ENCODE measurements around the gene SPATC1L. TPM values are rescaled to one million over a fixed set of nuclear protein-coding genes. Genes with fewer than 3 reads are reported as not detected.

Gene SPATC1L
- total RNA-seq, 1 experiment from 2014 or later, result 17.2 TPM

- DNase-seq (ENCODE audit: low read depth), result no peak
These were observed 22.3 kb downstream of the SPATC1L start for GRCh38 chr21:46161633-46162592.

- no peak for DNase-seq (ENCODE audit: low read depth)
These were observed 23.2 kb downstream of the SPATC1L start for GRCh38 chr21:46160907-46161632.

GRCh38 chr21:46160657-46160906, 23.7 kb downstream of the SPATC1L start:
- no peak for DNase-seq (ENCODE audit: low read depth)

GRCh38 chr21:46159841-46160656, 24.2 kb downstream of the SPATC1L start:
- DNase-seq (ENCODE audit: low read depth), result no peak

GRCh38 chr21:46159390-46159789, 24.9 kb downstream of the SPATC1L start:
- DNase-seq (ENCODE audit: low read depth), result no peak

GRCh38 chr21:46158666-46159300, 25.5 kb downstream of the SPATC1L start:
- no peak for DNase-seq (ENCODE audit: low read depth)

GRCh38 chr21:46157987-46158451, 26.2 kb downstream of the SPATC1L start:
- no peak for DNase-seq (ENCODE audit: low read depth)

- no peak for DNase-seq (ENCODE audit: low read depth)
These were observed 26.8 kb downstream of the SPATC1L start for GRCh38 chr21:46157396-46157986.

- DNase-seq (ENCODE audit: low read depth), result no peak
These were observed 27.6 kb downstream of the SPATC1L start for GRCh38 chr21:46156678-46157077.

GRCh38 chr21:46156378-46156645, 27.9 kb downstream of the SPATC1L start:
- no peak for DNase-seq (ENCODE audit: low read depth)

GRCh38 chr21:46155514-46156377, 28.5 kb downstream of the SPATC1L start, which contains the start of gene FTCD:
FTCD (minus strand) TSS chr21:46155579; CDS start chr21:46155523, 56 bp downstream.
- no peak for DNase-seq (ENCODE audit: low read depth)

- DNase-seq (ENCODE audit: low read depth), result no peak
These were observed 29.2 kb downstream of the SPATC1L start for GRCh38 chr21:46154955-46155513.

GRCh38 chr21:46154155-46154954, 29.9 kb downstream of the SPATC1L start:
- DNase-seq (ENCODE audit: low read depth), result no peak

- no peak for DNase-seq (ENCODE audit: low read depth)
These were observed 30.8 kb downstream of the SPATC1L start for GRCh38 chr21:46153247-46154154.

GRCh38 chr21:46152927-46153246, 31.4 kb downstream of the SPATC1L start:
- no peak for DNase-seq (ENCODE audit: low read depth)

- no peak for DNase-seq (ENCODE audit: low read depth)
These were observed 32.0 kb downstream of the SPATC1L start for GRCh38 chr21:46151989-46152926.

Data from RPMI7951 (cell line).